Activated CD4-positive, alpha-beta T cell treated with anti-CD3 and anti-CD28 coated beads for 36 hours (primary cell): ENCODE results near the gene ISYNA1. TPM values are rescaled to one million over a fixed set of nuclear protein-coding genes. Genes with fewer than 3 reads are reported as not detected.

ENCODE experiments used
- ATAC-seq: fragments of 200-7000 bp; cut with Tn5 transposase; one replicate; pipeline ENCODE4 v1.10.0; 2021; ENCODE audit warnings: mild to moderate bottlenecking, moderate library complexity
- CTCF ChIA-PET: fragments of 350-600 bp; sonication (Branson Sonifier 250); formaldehyde crosslinking; loops from one replicate; lab custom pipeline; 2021; ENCODE audit warnings: antibody characterized with exemption; lab: Charles Lee
- POLR2A ChIA-PET: fragments of 350-600 bp; sonication (Branson Sonifier 250); formaldehyde crosslinking; loops from one replicate; lab custom pipeline; 2021; ENCODE audit warnings: antibody characterized with exemption, inconsistent platforms; lab: Charles Lee
- DNase-seq: peaks from one replicate; pipeline ENCODE4 v3.0.0-alpha.2; 2020
- H3K27ac Mint-ChIP-seq: one replicate; pipeline ENCODE4 v1.8.0; 2021; ENCODE audit warnings: mixed read lengths
- H3K27me3 Mint-ChIP-seq: one replicate; pipeline ENCODE4 v1.8.0; 2021; ENCODE audit warnings: mixed read lengths
- H3K36me3 Mint-ChIP-seq: one replicate; pipeline ENCODE4 v1.8.0; 2021; ENCODE audit warnings: low read depth, mixed read lengths
- H3K4me1 Mint-ChIP-seq: one replicate; pipeline ENCODE4 v1.8.0; 2021; ENCODE audit warnings: mixed read lengths
- H3K4me3 Mint-ChIP-seq: one replicate; pipeline ENCODE4 v1.8.0; 2021; ENCODE audit warnings: mild to moderate bottlenecking, moderate library complexity, mixed read lengths
- H3K9me3 Mint-ChIP-seq: one replicate; pipeline ENCODE4 v1.8.0; 2021; ENCODE audit warnings: low read depth, mixed read lengths
- intact Hi-C, 2 experiments: fragments of 100-400 bp; cut with DNase I in 1 of 2; cut with micrococcal nuclease in 1 of 2; formaldehyde crosslinking; loops; one replicate each; pipeline versions ENCODE4 v1.14.2 to v1.15.1; 2022 to 2024; cut with DNase I, micrococcal nuclease
- total RNA-seq, 2 experiments: library from RNA; stranded (reverse); gene quantifications; one replicate each; pipeline ENCODE4 v1.2.3, GENCODE V29; 2021

Gene ISYNA1
- total RNA-seq, 2 experiments from 2014 or later = 18.8 to 23.3 TPM

DNA sequence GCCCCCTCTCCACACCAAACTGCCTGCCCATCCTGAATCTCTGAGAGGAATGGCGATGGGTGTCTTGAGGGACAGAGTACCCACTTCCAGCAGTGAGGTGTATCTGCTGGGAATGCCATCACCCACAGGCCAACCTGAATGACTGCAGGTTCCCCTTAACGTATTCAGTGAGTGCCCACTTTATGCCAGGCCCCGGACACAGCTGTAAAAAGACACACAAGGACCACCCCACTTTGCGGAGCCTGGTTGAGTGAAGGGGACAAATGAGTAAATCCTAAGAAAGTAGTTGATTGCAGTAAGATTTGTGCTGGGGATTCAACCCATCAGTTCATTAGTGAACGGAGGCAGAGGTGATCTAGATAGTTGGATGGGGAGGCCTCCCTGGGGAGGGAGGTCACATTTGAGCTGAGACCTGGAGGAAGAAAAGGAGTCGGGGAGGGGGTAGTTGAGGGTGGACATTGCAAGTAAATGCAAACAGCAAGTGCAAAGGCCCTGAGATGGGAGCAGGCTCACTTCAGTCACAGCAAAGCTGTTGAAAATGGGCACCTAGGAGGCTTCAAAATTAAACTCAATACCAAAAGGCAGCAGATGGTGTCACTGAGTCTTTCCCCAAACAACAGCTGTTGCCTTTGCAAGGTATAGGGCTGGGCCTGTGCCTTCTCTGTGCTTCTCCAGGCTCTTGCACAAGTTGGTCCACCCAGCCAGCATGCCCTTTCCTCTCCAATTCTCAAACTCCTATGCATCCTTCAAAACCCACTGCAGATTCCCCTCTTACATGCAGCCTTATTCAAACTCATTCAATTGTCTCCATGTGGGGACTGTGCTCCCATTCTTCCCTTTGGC is 47.6 kb downstream of the ISYNA1 start:
- peaks cover 4% of the 10 kb centered on the region for H3K4me1 Mint-ChIP-seq
- H3K27ac Mint-ChIP-seq = no peak overlapping the region
- peaks cover 1% of the 10 kb centered on the region for H3K36me3 Mint-ChIP-seq
- POLR2A ChIA-PET = no interaction called here
- H3K27me3 Mint-ChIP-seq = peaks cover 41% of the 10 kb centered on the region
- no peak for DNase-seq
- CTCF ChIA-PET = interaction anchor here (0.7 to 4.9 kb wide), 7 partner anchors 18 to 1054 kb away, joined by 3 to 48 read pairs (median 4); partner anchors contain the start of gene SSBP4
- H3K9me3 Mint-ChIP-seq = no peaks in the 10 kb centered on the region
- intact Hi-C loops = no loop called here
- H3K4me3 Mint-ChIP-seq = no peak overlapping the region
- no peak for ATAC-seq

DNA sequence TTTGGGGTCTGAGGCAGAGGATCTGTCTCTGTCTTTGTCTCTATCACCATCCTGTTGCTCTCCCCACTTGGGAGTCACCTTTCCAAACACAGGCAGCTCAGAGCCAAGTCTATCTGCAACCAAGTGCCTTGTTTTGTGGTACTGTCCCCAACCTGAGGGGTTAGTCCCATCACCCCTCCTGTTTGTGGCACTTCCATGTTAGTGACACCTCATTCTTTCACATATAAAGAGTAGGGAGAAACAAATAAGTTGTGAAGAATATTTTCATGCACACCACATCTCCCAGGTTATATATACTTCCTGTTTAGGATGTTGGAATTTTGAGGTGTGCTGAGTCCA is 48.2 kb downstream of the ISYNA1 start:
- Mint-ChIP-seq H3K4me3 (no peak overlapping the region), H3K9me3 (no peaks in the 10 kb centered on the region), H3K27me3 (peaks cover 44% of the 10 kb centered on the region), H3K27ac (no peak overlapping the region), H3K36me3 (peaks cover 1% of the 10 kb centered on the region), H3K4me1 (peaks cover 4% of the 10 kb centered on the region)
- ATAC-seq = no peak
- no peak for DNase-seq
- intact Hi-C loops = loop anchor here in 1 of 2 experiments (5.0 kb wide), 1 partner anchor 33 kb away; no protein-coding TSS in a partner anchor
- ChIA-PET CTCF (interaction anchor here (1.0 to 4.9 kb wide), 7 partner anchors 17 to 110 kb away, joined by 3 to 48 read pairs (median 7); partner anchors contain the start of gene SSBP4), POLR2A (no interaction called here)

DNA sequence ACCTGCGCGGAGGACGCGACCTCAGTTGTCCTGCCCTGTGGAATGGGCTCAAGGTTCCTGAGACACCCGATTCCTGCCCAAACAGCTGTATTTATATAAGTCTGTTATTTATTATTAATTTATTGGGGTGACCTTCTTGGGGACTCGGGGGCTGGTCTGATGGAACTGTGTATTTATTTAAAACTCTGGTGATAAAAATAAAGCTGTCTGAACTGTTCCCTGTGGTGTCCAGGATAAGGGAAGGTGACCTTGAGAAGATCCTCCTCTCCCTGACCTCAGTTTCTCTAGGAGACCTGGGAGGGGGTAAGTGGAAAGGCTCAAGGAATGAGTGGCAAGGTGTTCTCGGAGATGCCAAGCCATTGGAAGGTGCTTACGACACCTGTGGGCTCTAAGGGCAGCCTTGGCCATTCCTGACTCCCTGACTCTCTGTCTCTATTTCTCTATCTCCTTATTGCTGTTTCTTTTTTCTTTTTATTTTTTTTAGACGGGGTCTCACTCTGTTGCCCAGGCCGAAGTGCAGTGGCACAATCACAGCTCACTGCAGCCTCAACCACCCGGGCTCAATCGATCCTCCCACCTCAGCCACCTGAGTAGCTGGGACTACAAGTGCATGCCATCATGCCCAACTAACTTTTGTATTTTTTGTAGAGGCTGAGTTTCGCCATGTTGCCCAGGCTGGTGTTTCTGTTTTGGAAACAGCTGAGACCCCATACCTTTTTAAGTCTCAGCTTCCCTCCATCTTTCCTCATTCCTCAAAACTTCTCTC is 48.8 kb downstream of the ISYNA1 start:
- ATAC-seq (no peak), DNase-seq (no peak)
- H3K4me3 Mint-ChIP-seq = no peak overlapping the region
- intact Hi-C loops = loop anchor here (1.0 to 5.0 kb wide), 2 partner anchors 21 to 33 kb away; no protein-coding TSS in a partner anchor
- peaks cover 48% of the 10 kb centered on the region for H3K27me3 Mint-ChIP-seq
- H3K36me3 Mint-ChIP-seq = peaks cover 1% of the 10 kb centered on the region
- H3K4me1 Mint-ChIP-seq = peaks cover 4% of the 10 kb centered on the region
- ChIA-PET CTCF (interaction anchor here (0.9 to 4.9 kb wide), 20 partner anchors 8 to 201 kb away, joined by 3 to 48 read pairs (median 4); partner anchors contain the start of genes LRRC25, PGPEP1 and SSBP4), POLR2A (no interaction called here)
- H3K9me3 Mint-ChIP-seq = no peaks in the 10 kb centered on the region
- H3K27ac Mint-ChIP-seq = no peak overlapping the region

DNA sequence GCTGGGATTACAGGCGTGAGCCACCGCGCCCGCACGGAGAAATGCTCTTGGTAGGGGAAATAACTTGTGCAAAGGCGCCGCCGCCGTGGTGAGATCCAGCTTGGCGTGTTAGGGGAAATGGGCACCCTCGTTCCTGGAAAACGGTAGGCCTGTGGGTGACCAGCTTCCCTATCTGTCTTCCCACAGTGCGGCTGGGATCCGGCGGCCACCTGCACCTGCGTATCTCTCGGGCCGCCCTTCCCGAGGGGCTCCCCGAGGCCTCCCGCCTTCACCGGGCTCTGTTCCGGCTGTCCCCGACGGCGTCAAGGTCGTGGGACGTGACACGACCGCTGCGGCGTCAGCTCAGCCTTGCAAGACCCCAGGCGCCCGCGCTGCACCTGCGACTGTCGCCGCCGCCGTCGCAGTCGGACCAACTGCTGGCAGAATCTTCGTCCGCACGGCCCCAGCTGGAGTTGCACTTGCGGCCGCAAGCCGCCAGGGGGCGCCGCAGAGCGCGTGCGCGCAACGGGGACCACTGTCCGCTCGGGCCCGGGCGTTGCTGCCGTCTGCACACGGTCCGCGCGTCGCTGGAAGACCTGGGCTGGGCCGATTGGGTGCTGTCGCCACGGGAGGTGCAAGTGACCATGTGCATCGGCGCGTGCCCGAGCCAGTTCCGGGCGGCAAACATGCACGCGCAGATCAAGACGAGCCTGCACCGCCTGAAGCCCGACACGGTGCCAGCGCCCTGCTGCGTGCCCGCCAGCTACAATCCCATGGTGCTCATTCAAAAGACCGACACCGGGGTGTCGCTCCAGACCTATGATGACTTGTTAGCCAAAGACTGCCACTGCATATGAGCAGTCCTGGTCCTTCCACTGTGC is 49.6 kb downstream of the ISYNA1 start:
- no peaks in the 10 kb centered on the region for H3K9me3 Mint-ChIP-seq
- peak overlapping the region; percentile 67 for H3K4me3 Mint-ChIP-seq
- intact Hi-C loops = loop anchor here (1.0 to 5.0 kb wide), 2 partner anchors 22 to 34 kb away; no protein-coding TSS in a partner anchor
- ChIA-PET CTCF (interaction anchor here (0.5 to 4.9 kb wide), 34 partner anchors 9 to 597 kb away, joined by 3 to 48 read pairs (median 4); partner anchors contain the start of genes LRRC25, PGPEP1 and SSBP4), POLR2A (interaction anchor here (0.6 kb wide), 1 partner anchor 802 kb away, joined by 10 read pairs; no protein-coding TSS in a partner anchor)
- H3K4me1 Mint-ChIP-seq = peaks cover 4% of the 10 kb centered on the region
- no peak overlapping the region for H3K27ac Mint-ChIP-seq
- ATAC-seq (peak; percentile 86), DNase-seq (peak; percentile 88)
- no peaks in the 10 kb centered on the region for H3K36me3 Mint-ChIP-seq
- H3K27me3 Mint-ChIP-seq = peaks cover 45% of the 10 kb centered on the region

DNA sequence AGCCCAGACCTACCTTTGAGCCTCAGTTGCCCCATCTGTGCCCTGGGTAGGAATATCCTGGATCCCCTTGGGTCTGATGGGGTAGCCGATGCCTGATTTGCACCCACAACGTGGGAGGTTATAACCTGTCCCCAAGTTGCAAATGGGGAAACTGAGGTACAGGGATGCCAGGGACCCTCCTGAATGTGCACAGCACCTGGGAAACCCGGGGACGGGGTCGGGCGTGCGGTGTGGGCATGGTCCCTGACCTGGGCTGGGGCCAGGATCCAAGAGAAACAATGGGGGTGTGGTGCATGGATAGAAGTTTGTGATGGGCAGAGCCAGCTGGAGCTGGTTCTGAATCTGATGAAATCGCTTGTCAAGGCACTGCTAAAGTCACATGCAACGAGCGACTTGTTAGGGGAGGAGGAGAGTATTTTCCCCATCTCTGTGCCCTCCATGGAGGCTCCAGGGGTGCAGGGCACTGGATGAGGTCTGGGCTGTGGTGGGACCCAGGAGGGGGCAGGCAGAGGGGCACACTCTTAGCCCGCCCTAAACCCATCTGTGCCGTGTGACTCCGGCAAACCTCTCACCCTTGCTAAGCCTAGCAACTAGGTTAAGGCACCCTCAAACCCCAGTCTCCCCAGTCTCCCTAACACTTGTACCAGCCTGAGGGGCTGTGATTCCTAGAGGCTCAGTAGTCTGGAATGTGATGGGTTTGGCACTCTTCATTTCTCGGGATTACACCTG is 51.2 kb downstream of the ISYNA1 start:
- ATAC-seq = no peak
- Mint-ChIP-seq H3K27ac (no peak overlapping the region), H3K4me3 (no peak overlapping the region), H3K9me3 (no peaks in the 10 kb centered on the region), H3K36me3 (no peaks in the 10 kb centered on the region), H3K27me3 (peaks cover 47% of the 10 kb centered on the region), H3K4me1 (peaks cover 4% of the 10 kb centered on the region)
- intact Hi-C loops = loop anchor here in 1 of 2 experiments (5.0 kb wide), 1 partner anchor 36 kb away; no protein-coding TSS in a partner anchor
- ChIA-PET CTCF (interaction anchor here (0.6 to 4.9 kb wide), 6 partner anchors 17 to 85 kb away, joined by 3 to 48 read pairs (median 4); partner anchors contain the start of gene SSBP4), POLR2A (interaction anchor here (0.6 kb wide), 1 partner anchor 650 kb away, joined by 3 read pairs; no protein-coding TSS in a partner anchor)
- DNase-seq = no peak

DNA sequence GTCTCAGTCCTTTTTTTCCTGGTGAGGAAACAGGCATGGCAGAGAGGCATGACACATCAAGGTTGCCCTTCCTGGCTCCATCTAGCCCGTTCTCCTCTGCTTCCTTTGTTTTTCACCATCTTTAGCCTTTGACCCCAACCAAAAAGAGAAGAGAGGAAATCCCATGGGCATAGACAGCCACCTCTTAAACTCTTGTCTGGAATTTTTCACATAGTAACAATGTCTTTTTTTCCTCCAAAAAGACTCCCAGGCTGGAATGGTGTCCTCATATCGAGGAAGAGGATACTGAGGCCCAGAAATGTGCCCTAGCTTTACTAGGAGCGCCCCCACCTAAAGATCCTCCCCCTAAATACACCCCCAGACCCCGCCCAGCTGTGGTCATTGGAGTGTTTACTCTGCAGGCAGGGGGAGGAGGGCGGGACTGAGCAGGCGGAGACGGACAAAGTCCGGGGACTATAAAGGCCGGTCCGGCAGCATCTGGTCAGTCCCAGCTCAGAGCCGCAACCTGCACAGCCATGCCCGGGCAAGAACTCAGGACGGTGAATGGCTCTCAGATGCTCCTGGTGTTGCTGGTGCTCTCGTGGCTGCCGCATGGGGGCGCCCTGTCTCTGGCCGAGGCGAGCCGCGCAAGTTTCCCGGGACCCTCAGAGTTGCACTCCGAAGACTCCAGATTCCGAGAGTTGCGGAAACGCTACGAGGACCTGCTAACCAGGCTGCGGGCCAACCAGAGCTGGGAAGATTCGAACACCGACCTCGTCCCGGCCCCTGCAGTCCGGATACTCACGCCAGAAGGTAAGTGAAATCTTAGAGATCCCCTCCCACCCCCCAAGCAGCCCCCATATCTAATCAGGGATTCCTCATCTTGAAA is 52.0 kb downstream of the ISYNA1 start, which contains the start of gene GDF15:
TSS of gene GDF15 (plus strand) at position 484 of the 868 bp plus-strand sequence. CDS start at position 516, 32 bp downstream.
- intact Hi-C loops = loop anchor here in 1 of 2 experiments (5.0 kb wide), 1 partner anchor 36 kb away; no protein-coding TSS in a partner anchor
- Mint-ChIP-seq H3K9me3 (no peaks in the 10 kb centered on the region), H3K27me3 (peaks cover 47% of the 10 kb centered on the region), H3K4me1 (peaks cover 4% of the 10 kb centered on the region), H3K27ac (no peak within 1 kb of the TSS), H3K4me3 (no peak within 1 kb of the TSS), H3K36me3 (no peaks in the 10 kb centered on the region)
- DNase-seq (peak; percentile 68), ATAC-seq (no peak)
- ChIA-PET CTCF (interaction anchor here (0.6 to 4.9 kb wide), 6 partner anchors 22 to 443 kb away, joined by 3 to 48 read pairs (median 4); partner anchors contain the start of gene SSBP4), POLR2A (interaction anchor here (0.6 kb wide), 1 partner anchor 649 kb away, joined by 3 read pairs; no protein-coding TSS in a partner anchor)

DNA sequence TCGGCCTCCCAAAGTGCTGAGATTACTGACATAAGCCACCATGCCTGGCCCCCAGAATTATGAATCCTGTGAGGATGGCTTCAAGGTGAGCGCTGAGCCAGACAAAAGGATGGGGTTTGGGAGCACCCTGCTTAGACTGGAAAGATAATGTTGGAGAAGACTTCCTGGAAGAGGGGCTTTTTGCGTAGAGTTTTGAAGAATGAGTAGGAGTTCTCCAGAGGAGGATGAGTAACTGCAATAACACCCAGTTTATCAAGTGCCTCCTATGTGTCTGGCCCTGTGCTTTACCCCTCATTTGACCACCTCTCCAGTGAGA is 52.6 kb downstream of the ISYNA1 start:
- no peak overlapping the region for H3K27ac Mint-ChIP-seq
- H3K36me3 Mint-ChIP-seq = no peaks in the 10 kb centered on the region
- ChIA-PET CTCF (interaction anchor here (0.6 to 1.0 kb wide), 4 partner anchors 25 to 444 kb away, joined by 3 to 4 read pairs (median 3); no protein-coding TSS in a partner anchor), POLR2A (no interaction called here)
- H3K4me3 Mint-ChIP-seq = no peak overlapping the region
- intact Hi-C loops = loop anchor here in 1 of 2 experiments (5.0 kb wide), 1 partner anchor 37 kb away; no protein-coding TSS in a partner anchor
- no peak for ATAC-seq
- H3K9me3 Mint-ChIP-seq = no peaks in the 10 kb centered on the region
- DNase-seq = no peak
- H3K27me3 Mint-ChIP-seq = peaks cover 43% of the 10 kb centered on the region
- H3K4me1 Mint-ChIP-seq = peaks cover 4% of the 10 kb centered on the region

DNA sequence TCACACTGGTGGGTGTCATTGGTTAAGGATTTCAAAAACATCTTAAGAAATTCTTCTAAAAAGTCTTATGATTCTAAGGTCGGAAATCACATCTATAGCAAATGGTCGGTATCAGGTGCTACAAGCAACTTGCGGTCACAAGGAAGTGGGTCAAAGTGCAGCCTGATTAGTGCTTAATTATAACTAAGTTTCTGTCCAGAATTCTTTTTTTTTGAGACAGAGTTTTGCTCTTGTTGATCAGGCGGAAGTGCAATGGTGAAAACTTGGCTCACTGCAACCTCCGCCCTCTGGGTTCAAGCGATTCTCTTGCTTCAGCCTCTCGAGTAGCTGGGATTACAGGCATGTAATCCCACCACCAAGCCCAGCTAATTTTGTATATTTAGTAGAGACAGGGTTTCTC is 53.2 kb downstream of the ISYNA1 start:
- peaks cover 43% of the 10 kb centered on the region for H3K27me3 Mint-ChIP-seq
- CTCF ChIA-PET = interaction anchor here (0.7 to 1.1 kb wide), 3 partner anchors 35 to 123 kb away, joined by 3 to 4 read pairs (median 3); no protein-coding TSS in a partner anchor
- intact Hi-C loops = loop anchor here in 1 of 2 experiments (5.0 kb wide), 1 partner anchor 38 kb away; no protein-coding TSS in a partner anchor

More for the DNA sequence above, 53.2 kb downstream of the ISYNA1 start:
- Mint-ChIP-seq H3K4me1 (peaks cover 4% of the 10 kb centered on the region), H3K36me3 (no peaks in the 10 kb centered on the region), H3K9me3 (no peaks in the 10 kb centered on the region), H3K4me3 (no peak overlapping the region), H3K27ac (no peak overlapping the region)
- DNase-seq (no peak), ATAC-seq (no peak)
- POLR2A ChIA-PET = no interaction called here
